Type B pancreatic cell (in vitro differentiated cells): ENCODE measurements around the gene MYO5A. TPM values are rescaled to one million over a fixed set of nuclear protein-coding genes. Genes with fewer than 3 reads are reported as not detected.
"Not testable (repeated sequence)": the region's sequence is repeated elsewhere in the genome, so short reads cannot be mapped to it uniquely, and the experiment has no call there.

ENCODE experiments used
- DNase-seq: peaks from one replicate; pipeline ENCODE4 v3.0.0; 2021; ENCODE audit warnings: mixed read lengths; ENCODE audit not compliant: unreplicated experiment; ENCODE audit errors: extremely low spot score
- H3K27ac Mint-ChIP-seq: 2 replicates; pipeline ENCODE4 v1.8.0; 2021; ENCODE audit warnings: mild to moderate bottlenecking, mixed read lengths
- H3K27me3 Mint-ChIP-seq: 2 replicates; pipeline ENCODE4 v1.8.0; 2021; ENCODE audit warnings: mixed read lengths
- H3K36me3 Mint-ChIP-seq: 2 replicates; pipeline ENCODE4 v1.8.0; 2021; ENCODE audit warnings: mixed read lengths
- H3K4me1 Mint-ChIP-seq: one replicate; pipeline ENCODE4 v1.8.0; 2021; ENCODE audit warnings: mixed read lengths; ENCODE audit not compliant: unreplicated experiment
- H3K4me3 Mint-ChIP-seq: 2 replicates; pipeline ENCODE4 v1.8.0; 2021; ENCODE audit warnings: mild to moderate bottlenecking, mixed read lengths
- H3K9me3 Mint-ChIP-seq: 2 replicates; pipeline ENCODE4 v1.8.0; 2021; ENCODE audit warnings: mixed read lengths
- total RNA-seq: library from RNA; stranded (reverse); gene quantifications from 2 replicates; pipeline ENCODE4 v1.2.1, GENCODE V29; 2021; ENCODE audit warnings: low replicate concordance
- TF ChIP-seq, protein P1 (sequence below): fragments of 200-600 bp; sonication (generic); conservative IDR thresholded peaks from 2 replicates; pipeline ENCODE4 v1.5.0; 2021; ENCODE audit warnings: antibody characterized with exemption, mild to moderate bottlenecking

MYO5A gene
- total RNA-seq, 1 donor from 2014 or later: 20.9 TPM

DNA sequence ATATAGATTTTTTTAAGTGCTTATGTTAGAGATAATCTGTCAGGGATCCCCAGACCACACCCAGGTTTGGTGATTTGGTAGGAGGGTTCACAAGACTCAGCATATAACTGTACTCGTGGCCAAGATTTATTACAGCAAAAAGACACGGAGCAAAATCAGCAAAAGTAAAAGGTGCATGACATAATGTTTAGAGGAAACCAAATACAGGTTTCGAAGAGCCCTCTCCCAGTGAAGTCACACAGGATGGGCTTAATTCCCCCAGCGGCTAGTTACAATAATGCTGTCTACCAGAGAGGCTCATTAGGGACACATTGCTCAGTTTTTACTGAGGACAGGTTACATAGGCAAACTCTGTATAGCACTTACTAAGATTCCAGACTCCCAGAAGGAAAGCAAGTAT is 36.5 kb downstream of the MYO5A start:
- H3K9me3 Mint-ChIP-seq: no peaks in the 10 kb centered on the region
- no peaks in the 10 kb centered on the region for H3K27me3 Mint-ChIP-seq
- TF ChIP-seq, protein P1, sequence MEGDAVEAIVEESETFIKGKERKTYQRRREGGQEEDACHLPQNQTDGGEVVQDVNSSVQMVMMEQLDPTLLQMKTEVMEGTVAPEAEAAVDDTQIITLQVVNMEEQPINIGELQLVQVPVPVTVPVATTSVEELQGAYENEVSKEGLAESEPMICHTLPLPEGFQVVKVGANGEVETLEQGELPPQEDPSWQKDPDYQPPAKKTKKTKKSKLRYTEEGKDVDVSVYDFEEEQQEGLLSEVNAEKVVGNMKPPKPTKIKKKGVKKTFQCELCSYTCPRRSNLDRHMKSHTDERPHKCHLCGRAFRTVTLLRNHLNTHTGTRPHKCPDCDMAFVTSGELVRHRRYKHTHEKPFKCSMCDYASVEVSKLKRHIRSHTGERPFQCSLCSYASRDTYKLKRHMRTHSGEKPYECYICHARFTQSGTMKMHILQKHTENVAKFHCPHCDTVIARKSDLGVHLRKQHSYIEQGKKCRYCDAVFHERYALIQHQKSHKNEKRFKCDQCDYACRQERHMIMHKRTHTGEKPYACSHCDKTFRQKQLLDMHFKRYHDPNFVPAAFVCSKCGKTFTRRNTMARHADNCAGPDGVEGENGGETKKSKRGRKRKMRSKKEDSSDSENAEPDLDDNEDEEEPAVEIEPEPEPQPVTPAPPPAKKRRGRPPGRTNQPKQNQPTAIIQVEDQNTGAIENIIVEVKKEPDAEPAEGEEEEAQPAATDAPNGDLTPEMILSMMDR: no peak
- no peaks in the 10 kb centered on the region for H3K36me3 Mint-ChIP-seq
- peaks cover 4% of the 10 kb centered on the region for H3K4me1 Mint-ChIP-seq
- no peak overlapping the region for H3K27ac Mint-ChIP-seq
- H3K4me3 Mint-ChIP-seq: no peak overlapping the region
- no peak for DNase-seq

DNA sequence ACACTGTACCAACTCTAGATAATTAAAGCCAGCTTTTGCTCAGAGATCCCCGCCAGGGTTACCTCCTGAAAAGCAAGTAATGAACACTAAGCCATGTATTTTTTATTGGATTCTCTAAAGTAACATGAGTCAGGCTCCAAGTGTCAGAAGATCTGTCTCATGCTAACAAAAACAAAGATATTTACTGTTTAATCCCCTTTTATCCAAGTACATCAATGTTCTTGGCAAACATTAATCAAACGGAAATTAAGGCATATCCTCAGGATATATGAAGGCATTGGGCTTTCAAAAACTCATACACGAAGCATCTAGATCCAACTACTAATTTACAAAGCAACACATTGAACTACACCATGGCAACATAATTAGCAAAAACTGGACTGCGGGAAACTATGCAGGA is 37.2 kb downstream of the MYO5A start:
- H3K4me3 Mint-ChIP-seq: no peak overlapping the region
- no peak for DNase-seq
- peaks cover 6% of the 10 kb centered on the region for H3K4me1 Mint-ChIP-seq
- H3K27ac Mint-ChIP-seq: no peak overlapping the region
- TF ChIP-seq, protein P1: no peak
- no peaks in the 10 kb centered on the region for H3K27me3 Mint-ChIP-seq
- no peaks in the 10 kb centered on the region for H3K36me3 Mint-ChIP-seq
- H3K9me3 Mint-ChIP-seq: no peaks in the 10 kb centered on the region

DNA sequence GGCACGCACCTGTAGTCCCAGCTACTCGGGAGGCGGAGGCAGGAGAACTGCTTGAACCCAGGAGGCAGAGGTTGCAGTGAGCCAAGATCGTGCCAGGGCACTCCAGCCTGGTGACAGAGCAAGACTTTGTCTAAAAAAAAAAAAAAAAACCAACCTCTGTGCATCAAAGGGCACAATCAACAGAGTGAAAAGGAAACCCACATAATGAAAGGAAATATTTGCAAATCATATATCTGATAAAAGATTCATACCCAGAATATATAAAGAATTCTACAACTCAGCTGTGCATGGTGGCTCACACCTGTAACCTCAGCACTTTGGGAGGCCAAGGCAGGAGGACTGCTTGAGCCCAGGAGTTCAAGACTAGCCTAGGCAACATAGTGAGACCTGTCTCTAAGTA is 39.2 kb downstream of the MYO5A start:
- not testable (repeated sequence) for H3K27ac Mint-ChIP-seq, H3K36me3 Mint-ChIP-seq, H3K4me3 Mint-ChIP-seq, H3K27me3 Mint-ChIP-seq, DNase-seq, H3K9me3 Mint-ChIP-seq
- peaks cover 13% of the 10 kb centered on the region for H3K4me1 Mint-ChIP-seq

DNA sequence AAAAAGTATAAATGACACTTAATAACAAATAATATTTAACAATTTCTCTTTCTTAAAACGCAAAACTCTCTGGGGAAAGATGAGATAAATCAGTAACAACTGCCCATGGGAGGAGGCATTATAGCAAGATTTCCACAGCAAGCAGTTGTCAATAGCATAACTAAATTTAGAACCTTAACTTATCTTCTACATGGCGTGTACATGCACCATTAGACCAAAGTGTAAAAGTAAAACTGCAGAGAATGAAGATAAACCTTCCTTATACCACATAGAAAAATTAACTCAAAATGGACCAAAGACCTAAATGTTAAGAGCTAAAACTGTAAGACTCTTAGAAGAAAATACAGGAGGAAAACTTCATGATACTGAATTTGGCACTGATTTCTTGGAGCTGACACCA is 39.9 kb downstream of the MYO5A start:
- H3K36me3 Mint-ChIP-seq: no peaks in the 10 kb centered on the region
- peaks cover 15% of the 10 kb centered on the region for H3K4me1 Mint-ChIP-seq
- no peaks in the 10 kb centered on the region for H3K27me3 Mint-ChIP-seq
- no peak for DNase-seq
- H3K27ac Mint-ChIP-seq: no peak overlapping the region
- no peaks in the 10 kb centered on the region for H3K9me3 Mint-ChIP-seq
- no peak overlapping the region for H3K4me3 Mint-ChIP-seq
- TF ChIP-seq, protein P1: no peak

DNA sequence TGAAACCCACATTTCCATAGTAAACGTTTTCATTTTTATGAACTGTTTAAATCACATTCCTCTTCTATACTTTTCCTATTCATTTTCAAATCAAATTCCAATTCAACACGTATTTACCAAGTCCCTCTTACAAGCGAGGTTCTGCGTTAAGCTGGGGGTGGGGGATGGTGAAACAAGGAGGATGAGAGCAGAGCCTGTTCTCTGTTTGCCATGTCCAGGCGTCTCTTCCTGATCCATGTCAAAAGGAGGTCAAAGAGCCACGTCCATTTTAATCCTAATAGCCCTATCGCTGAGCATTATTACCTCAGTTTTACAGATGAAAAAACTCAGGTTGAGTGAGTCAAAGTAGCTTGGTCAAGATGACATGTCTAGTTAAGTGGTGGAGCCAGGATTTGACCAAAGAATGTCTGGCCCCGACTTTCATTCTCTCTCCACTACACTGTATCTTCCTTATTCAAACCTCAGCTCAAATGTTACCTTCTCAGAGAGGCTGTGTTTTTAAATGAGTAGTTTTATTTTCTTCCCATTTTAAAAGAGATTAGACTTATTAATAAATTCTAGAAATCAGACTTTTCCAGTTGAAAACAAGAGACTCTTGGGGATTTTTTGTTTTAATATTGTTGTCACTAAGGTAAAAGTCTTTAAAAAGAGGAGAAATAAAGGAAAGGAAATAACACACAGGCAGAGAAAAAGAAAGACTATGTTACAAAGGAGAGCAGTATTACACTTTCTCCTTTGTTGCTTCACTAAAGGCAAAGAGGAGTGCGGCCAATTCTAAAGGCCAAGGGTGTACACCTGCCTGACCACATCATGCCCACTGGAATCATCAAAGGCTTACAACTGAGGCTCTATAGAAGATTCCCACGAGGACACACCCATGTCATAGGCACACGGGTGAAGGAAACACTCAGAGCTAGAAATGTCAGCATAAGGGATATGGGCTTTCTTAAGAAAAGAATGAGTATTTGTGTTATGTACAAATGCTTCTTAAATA is 42.4 kb downstream of the MYO5A start:
- no peak for DNase-seq
- Mint-ChIP-seq H3K4me3 (no peak overlapping the region), H3K4me1 (peaks cover 20% of the 10 kb centered on the region), H3K36me3 (no peaks in the 10 kb centered on the region), H3K27ac (no peak overlapping the region), H3K27me3 (no peaks in the 10 kb centered on the region), H3K9me3 (no peaks in the 10 kb centered on the region)
- TF ChIP-seq, protein P1: no peak

DNA sequence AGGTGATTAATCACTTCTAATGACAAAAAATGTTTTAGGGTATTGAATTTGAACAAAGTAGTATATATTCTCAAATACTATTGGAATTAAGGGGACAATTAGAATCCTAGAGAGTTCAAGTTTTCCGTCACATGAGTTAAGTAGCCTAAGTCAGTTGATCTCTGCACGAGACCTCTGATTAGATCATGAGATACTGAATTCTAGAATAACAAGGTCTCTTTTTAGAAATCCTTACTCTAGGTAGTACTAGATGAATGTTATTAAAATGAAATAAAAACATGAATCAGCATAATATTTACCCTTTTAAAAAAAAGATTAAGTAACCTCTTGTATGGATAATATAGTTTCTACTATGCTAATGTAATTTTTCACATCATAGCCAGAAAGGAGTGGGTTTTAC is 43.4 kb downstream of the MYO5A start:
- TF ChIP-seq, protein P1: no peak
- no peaks in the 10 kb centered on the region for H3K9me3 Mint-ChIP-seq
- no peaks in the 10 kb centered on the region for H3K27me3 Mint-ChIP-seq
- H3K27ac Mint-ChIP-seq: no peak overlapping the region
- no peak for DNase-seq
- peaks cover 20% of the 10 kb centered on the region for H3K4me1 Mint-ChIP-seq
- no peaks in the 10 kb centered on the region for H3K36me3 Mint-ChIP-seq
- no peak overlapping the region for H3K4me3 Mint-ChIP-seq
